ENCODE data around the gene C1QC. TPM values are rescaled to one million over a fixed set of nuclear protein-coding genes. Genes with fewer than 3 reads are reported as not detected.

C1QC gene
- total and polyA plus RNA-seq, 7 donors = 47.9 to 579 (median 198) TPM

DNA sequence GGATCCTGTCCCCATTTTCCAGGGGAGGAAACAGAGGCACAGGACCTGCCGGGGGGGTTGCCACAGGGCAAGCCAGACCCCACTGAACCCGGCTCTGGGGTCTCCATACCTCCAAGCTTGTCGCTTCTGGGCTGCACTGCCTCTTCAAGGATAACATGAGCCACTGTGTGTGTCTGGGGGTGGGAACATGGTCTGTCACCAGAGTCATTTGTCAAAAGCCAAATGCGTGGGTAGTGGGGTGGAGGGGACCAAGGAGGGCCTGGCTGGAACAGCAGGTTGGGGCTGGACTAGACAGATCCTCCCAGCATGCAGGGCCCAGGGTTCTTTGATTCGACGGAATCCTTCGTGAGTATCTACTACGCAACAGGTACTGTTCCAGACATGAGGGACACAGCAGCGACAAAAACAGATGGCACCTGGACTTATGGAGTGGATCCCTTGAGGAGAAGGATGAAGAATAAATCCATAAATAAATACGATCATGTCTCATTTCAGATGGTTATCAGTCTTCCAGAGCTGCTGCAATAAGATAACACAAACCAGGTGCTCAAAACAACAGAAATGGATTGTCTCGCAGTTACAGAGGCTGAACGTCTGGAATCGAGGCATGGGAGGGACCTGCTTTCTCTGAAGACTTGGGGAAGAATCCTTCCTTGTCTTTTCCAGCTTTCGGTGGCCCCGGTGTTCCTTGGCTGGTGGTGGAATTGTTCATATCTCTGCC is 38.3 kb downstream of the C1QC start:
- no peak for DNase-seq
- 85% methylated on average over 15 of the region's 15 CpGs for WGBS, 2 donors
- H3K27me3 ChIP-seq = peaks cover 0 to 20% (median 10%) of the 10 kb centered on the region in 3 donors
- peaks cover 0 to 7% (median 0%) of the 10 kb centered on the region in 4 donors for H3K4me1 ChIP-seq
- intact Hi-C loops (cut with DNase I) = no loop called here
- H3K4me3 ChIP-seq = no peak overlapping the region
- no peak overlapping the region for H3K27ac ChIP-seq
- no peaks in the 10 kb centered on the region for H3K36me3 ChIP-seq
- TF ChIP-seq, protein P1, sequence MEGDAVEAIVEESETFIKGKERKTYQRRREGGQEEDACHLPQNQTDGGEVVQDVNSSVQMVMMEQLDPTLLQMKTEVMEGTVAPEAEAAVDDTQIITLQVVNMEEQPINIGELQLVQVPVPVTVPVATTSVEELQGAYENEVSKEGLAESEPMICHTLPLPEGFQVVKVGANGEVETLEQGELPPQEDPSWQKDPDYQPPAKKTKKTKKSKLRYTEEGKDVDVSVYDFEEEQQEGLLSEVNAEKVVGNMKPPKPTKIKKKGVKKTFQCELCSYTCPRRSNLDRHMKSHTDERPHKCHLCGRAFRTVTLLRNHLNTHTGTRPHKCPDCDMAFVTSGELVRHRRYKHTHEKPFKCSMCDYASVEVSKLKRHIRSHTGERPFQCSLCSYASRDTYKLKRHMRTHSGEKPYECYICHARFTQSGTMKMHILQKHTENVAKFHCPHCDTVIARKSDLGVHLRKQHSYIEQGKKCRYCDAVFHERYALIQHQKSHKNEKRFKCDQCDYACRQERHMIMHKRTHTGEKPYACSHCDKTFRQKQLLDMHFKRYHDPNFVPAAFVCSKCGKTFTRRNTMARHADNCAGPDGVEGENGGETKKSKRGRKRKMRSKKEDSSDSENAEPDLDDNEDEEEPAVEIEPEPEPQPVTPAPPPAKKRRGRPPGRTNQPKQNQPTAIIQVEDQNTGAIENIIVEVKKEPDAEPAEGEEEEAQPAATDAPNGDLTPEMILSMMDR (IDR thresholded peaks at IDR 0.05) = no peak
- no peak for TF ChIP-seq POLR2AphosphoS5 (IDR thresholded peaks at IDR 0.05)
- TF ChIP-seq EP300 (IDR thresholded peaks at IDR 0.05) = no peak
- TF ChIP-seq POLR2A (IDR thresholded peaks at IDR 0.05) = no peak
- no peaks in the 10 kb centered on the region for H3K9me3 ChIP-seq

DNA sequence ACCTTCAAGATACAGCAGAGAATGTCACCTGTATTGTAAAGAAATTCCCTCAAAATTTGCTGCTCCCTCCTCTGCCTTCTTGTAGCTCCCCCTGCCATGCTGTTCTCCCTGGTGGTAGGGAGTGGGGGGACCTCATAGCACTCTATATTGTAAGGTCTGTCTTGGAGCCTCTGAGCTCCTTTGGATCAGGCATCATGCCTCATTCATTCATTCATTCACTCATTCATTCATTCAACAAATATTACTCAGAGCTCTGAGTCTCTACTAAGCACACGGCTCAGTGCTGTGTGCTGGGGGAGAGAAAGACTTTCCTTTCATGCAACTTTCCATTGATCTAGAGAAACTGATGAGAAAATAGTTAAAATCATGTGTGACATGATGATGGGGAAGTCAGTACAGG is 40.1 kb downstream of the C1QC start:
- TF ChIP-seq EP300 (IDR thresholded peaks at IDR 0.05) (no peak), POLR2A (IDR thresholded peaks at IDR 0.05) (no peak), POLR2AphosphoS5 (IDR thresholded peaks at IDR 0.05) (no peak)
- TF ChIP-seq, protein P1 (IDR thresholded peaks at IDR 0.05) = no peak
- Histone ChIP-seq H3K36me3 (no peaks in the 10 kb centered on the region), H3K4me1 (peaks cover 0 to 7% (median 0%) of the 10 kb centered on the region in 4 donors), H3K27ac (no peak overlapping the region), H3K27me3 (peaks cover 0 to 15% (median 0%) of the 10 kb centered on the region in 3 donors), H3K4me3 (no peak overlapping the region), H3K9me3 (no peaks in the 10 kb centered on the region)
- intact Hi-C loops (cut with DNase I) = no loop called here
- DNase-seq = no peak
- 85 to 87% methylated on average over 1 of the region's 1 CpG for WGBS, 2 donors

DNA sequence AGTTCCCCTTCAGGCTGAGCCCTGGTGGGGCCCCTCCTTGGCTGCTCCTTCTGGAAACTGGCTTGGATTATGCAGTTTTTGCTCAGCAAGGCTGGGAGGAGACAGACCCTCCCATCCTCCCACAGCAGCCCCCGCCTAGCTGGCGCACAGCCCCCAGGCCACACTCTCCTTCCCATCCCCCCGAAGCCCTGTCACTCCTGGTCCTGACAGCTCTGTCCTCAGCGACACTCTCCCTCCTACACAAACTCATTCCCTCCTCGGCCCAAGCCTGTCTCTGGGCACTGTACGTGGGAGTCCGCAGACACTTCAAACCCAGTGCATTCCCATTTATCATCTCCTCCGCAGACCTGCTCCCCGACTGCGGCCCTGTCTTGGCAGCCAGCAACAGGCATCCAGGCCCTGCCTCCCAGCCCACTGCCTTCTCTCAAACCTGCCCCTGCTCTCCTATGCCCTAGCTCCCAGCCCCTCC is 42.2 kb downstream of the C1QC start:
- DNase-seq = no peak
- Histone ChIP-seq H3K9me3 (no peaks in the 10 kb centered on the region), H3K27ac (no peak overlapping the region), H3K4me1 (peaks cover 0 to 7% (median 0%) of the 10 kb centered on the region in 4 donors), H3K4me3 (no peak overlapping the region), H3K36me3 (no peaks in the 10 kb centered on the region), H3K27me3 (peaks cover 0 to 19% (median 0%) of the 10 kb centered on the region in 3 donors)
- TF ChIP-seq POLR2A (IDR thresholded peaks at IDR 0.05) = no peak
- TF ChIP-seq EP300 (IDR thresholded peaks at IDR 0.05) = no peak
- TF ChIP-seq, protein P1 (IDR thresholded peaks at IDR 0.05) = no peak
- TF ChIP-seq POLR2AphosphoS5 (IDR thresholded peaks at IDR 0.05) = no peak
- WGBS, 2 donors = 70 to 88% methylated on average over 10 of the region's 10 CpGs
- intact Hi-C loops (cut with DNase I) = no loop called here

DNA sequence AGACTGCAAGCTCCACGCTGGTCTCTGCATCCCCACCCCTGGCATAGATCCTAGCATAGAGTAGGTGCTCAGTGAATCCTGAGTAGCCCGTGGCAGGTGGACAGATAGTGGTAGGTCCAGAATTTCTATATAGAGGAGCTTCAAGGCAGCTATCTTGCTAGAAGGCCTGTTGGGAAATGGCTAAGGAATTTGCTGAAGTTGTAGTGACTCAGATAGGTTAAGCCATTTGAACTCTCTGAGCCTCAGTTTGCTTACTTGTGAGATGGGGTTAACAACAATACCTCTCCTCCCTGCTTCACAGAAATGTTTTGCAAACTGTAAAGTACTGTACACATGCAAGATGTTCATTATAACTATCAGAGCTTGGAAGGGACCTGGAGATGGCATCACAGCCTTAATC is 43.8 kb downstream of the C1QC start:
- H3K9me3 ChIP-seq = no peaks in the 10 kb centered on the region
- peaks cover 0 to 19% (median 0%) of the 10 kb centered on the region in 3 donors for H3K27me3 ChIP-seq
- H3K4me3 ChIP-seq = no peak overlapping the region
- no peaks in the 10 kb centered on the region for H3K36me3 ChIP-seq
- H3K27ac ChIP-seq = no peak overlapping the region
- WGBS, 2 donors = 88% methylated on average over 2 of the region's 2 CpGs
- intact Hi-C loops (cut with DNase I) = no loop called here
- TF ChIP-seq, protein P1 (IDR thresholded peaks at IDR 0.05) = no peak
- TF ChIP-seq POLR2A (IDR thresholded peaks at IDR 0.05) = no peak
- no peak for TF ChIP-seq EP300 (IDR thresholded peaks at IDR 0.05)
- TF ChIP-seq POLR2AphosphoS5 (IDR thresholded peaks at IDR 0.05) = no peak
- peaks cover 0 to 7% (median 0%) of the 10 kb centered on the region in 4 donors for H3K4me1 ChIP-seq
- no peak for DNase-seq

All from sigmoid colon (tissue), 7 donors.